Endodermal cell (in vitro differentiated cells): ENCODE data around the gene DDX31. TPM values are rescaled to one million over a fixed set of nuclear protein-coding genes. Genes with fewer than 3 reads are reported as not detected.
A peak's percentile ranks its signal among the peaks of the same experiment; 100 is the strongest.

Experiments used
- DNase-seq: peaks from one replicate; pipeline ENCODE4 v3.0.0-alpha.2; 2017
- H3K27ac ChIP-seq: 2 replicates; pipeline ENCODE4 v1.5.1; 2013; ENCODE audit warnings: mild to moderate bottlenecking, low read depth, low read length, moderate library complexity
- H3K27me3 ChIP-seq: 2 replicates; pipeline ENCODE4 v1.6.1; 2013; ENCODE audit warnings: mild to moderate bottlenecking, low read length, moderate library complexity; ENCODE audit not compliant: insufficient read depth, control insufficient read depth, poor library complexity, severe bottlenecking
- H3K36me3 ChIP-seq: 2 replicates; pipeline ENCODE4 v1.7.0; 2013; ENCODE audit warnings: mild to moderate bottlenecking, low read length, moderate library complexity; ENCODE audit not compliant: control insufficient read depth, insufficient read depth
- H3K4me1 ChIP-seq: one replicate; pipeline ENCODE4 v1.7.0; 2013; ENCODE audit warnings: low read length; ENCODE audit not compliant: control insufficient read depth, insufficient read depth
- H3K4me3 ChIP-seq: 2 replicates; pipeline ENCODE4 v1.5.1; 2013; ENCODE audit warnings: mild to moderate bottlenecking, low read length, moderate library complexity
- H3K9ac ChIP-seq: 2 replicates; pipeline ENCODE4 v1.6.1; 2013; ENCODE audit warnings: mild to moderate bottlenecking, low read length, moderate library complexity; ENCODE audit not compliant: poor library complexity, severe bottlenecking; ENCODE audit errors: extremely low read depth
- H3K9me3 ChIP-seq: 2 replicates; pipeline ENCODE4 v1.6.1; 2013; ENCODE audit warnings: mild to moderate bottlenecking, low read length, moderate library complexity; ENCODE audit not compliant: control insufficient read depth
- H3K27ac Mint-ChIP-seq: 2 replicates; pipeline ENCODE4 v1.8.0; 2020; ENCODE audit warnings: mixed read lengths
- H3K27me3 Mint-ChIP-seq: 2 replicates; pipeline ENCODE4 v1.8.0; 2021; ENCODE audit warnings: mild to moderate bottlenecking, mixed read lengths; ENCODE audit not compliant: insufficient read depth
- H3K36me3 Mint-ChIP-seq: 2 replicates; pipeline ENCODE4 v1.8.0; 2020; ENCODE audit warnings: low read depth, mixed read lengths
- H3K4me1 Mint-ChIP-seq: 2 replicates; pipeline ENCODE4 v1.8.0; 2020; ENCODE audit warnings: mixed read lengths
- H3K4me3 Mint-ChIP-seq: 2 replicates; pipeline ENCODE4 v1.8.0; 2020; ENCODE audit warnings: mild to moderate bottlenecking, moderate library complexity, mixed read lengths
- H3K9me3 Mint-ChIP-seq: 2 replicates; pipeline ENCODE4 v1.8.0; 2020; ENCODE audit warnings: mild to moderate bottlenecking, mixed read lengths
- WGBS, 2 experiments: methylation state at CpG; one replicate each; pipeline versions ENCODE4 v1.1.5 to v1.1.7; 2013; ENCODE audit warnings: missing lambda C conversion rate in 2 of 2, mixed read lengths in 1 of 2; ENCODE audit not compliant: insufficient coverage in 1 of 2, insufficient read length in 1 of 2; 5-methylcytosine and 5-hydroxymethylcytosine counted together
- total RNA-seq, 2 donors: library from RNA; stranded (reverse); fragmentation: NEBNext Ultra II Directional in 1 of 2; extraction: Animal tissue kit (Norgen Biotek cat#: 25700) in 1 of 2; gene quantifications; 2 replicates in 1 of 2; 3 replicates in 1 of 2; pipeline ENCODE4 v1.2.1, GENCODE V29; 2021
- TF ChIP-seq, protein P1 (sequence below): fragments of 200-600 bp; sonication (generic); conservative IDR thresholded peaks from 2 replicates; pipeline ENCODE4 v1.5.0; 2021; ENCODE audit warnings: antibody characterized with exemption, mild to moderate bottlenecking

The DDX31 gene
- total RNA-seq, 2 donors from 2014 or later, result 29.1 to 30.5 TPM

DNA sequence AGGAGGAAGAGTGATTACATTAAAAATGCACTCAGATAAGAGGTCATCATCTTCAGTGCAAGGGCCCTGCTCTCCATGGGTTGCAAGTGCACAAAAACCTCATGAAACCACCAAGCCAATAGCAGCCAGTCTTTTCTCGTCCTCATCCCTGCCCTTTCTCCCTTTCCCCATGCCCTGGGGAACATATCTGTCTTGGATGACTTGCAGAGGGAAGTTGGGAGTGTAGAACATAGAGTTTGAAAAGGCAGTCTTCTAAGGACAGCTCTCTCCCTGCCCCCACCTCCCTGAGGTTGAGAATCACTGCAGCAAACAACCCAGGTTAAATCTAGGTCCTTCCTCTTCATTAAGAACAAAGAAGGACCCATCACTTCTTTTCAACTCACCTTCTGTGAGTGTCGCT is 22.0 kb downstream of the DDX31 start:
- 92 to 100% methylated on average over 1 to 2 of the region's 2 CpGs for WGBS, 2 experiments
- Mint-ChIP-seq H3K27me3 (no peaks in the 10 kb centered on the region), H3K27ac (no peak overlapping the region), H3K4me3 (no peak overlapping the region), H3K36me3 (peaks cover 76% of the 10 kb centered on the region), H3K4me1 (peaks cover 12% of the 10 kb centered on the region), H3K9me3 (no peaks in the 10 kb centered on the region)
- Histone ChIP-seq H3K4me3 (no peak overlapping the region), H3K4me1 (peaks cover 13% of the 10 kb centered on the region), H3K9ac (no peak overlapping the region), H3K27ac (no peak overlapping the region), H3K36me3 (peaks cover 99% of the 10 kb centered on the region), H3K9me3 (no peaks in the 10 kb centered on the region), H3K27me3 (no peaks in the 10 kb centered on the region)
- no peak for DNase-seq
- TF ChIP-seq, protein P1, sequence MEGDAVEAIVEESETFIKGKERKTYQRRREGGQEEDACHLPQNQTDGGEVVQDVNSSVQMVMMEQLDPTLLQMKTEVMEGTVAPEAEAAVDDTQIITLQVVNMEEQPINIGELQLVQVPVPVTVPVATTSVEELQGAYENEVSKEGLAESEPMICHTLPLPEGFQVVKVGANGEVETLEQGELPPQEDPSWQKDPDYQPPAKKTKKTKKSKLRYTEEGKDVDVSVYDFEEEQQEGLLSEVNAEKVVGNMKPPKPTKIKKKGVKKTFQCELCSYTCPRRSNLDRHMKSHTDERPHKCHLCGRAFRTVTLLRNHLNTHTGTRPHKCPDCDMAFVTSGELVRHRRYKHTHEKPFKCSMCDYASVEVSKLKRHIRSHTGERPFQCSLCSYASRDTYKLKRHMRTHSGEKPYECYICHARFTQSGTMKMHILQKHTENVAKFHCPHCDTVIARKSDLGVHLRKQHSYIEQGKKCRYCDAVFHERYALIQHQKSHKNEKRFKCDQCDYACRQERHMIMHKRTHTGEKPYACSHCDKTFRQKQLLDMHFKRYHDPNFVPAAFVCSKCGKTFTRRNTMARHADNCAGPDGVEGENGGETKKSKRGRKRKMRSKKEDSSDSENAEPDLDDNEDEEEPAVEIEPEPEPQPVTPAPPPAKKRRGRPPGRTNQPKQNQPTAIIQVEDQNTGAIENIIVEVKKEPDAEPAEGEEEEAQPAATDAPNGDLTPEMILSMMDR, result no peak

DNA sequence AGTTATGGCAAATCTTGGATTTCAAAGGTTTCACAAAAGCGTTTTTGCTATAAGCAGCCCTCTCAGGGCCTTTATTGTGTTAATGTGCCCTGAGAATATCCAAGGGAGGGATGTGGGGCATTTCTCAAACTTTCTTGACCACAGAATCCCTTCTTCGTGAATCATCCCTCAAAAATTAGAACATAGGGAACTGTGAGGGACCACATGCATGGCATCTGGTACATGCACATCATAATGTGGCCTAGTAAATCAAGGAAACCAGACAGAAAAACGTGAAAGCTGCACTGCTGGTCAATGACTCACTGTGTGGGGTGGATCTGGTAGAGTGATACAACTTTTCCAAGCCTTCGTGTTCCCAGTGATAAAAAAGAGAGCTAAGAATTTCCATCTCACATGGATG is 22.4 kb downstream of the DDX31 start:
- WGBS, 2 experiments, result 79 to 87% methylated on average over 2 to 4 of the region's 4 CpGs
- no peaks in the 10 kb centered on the region for H3K9me3 ChIP-seq
- no peaks in the 10 kb centered on the region for H3K27me3 ChIP-seq
- TF ChIP-seq, protein P1, result no peak
- Mint-ChIP-seq H3K9me3 (no peaks in the 10 kb centered on the region), H3K4me1 (peaks cover 12% of the 10 kb centered on the region), H3K36me3 (peaks cover 75% of the 10 kb centered on the region), H3K27ac (no peak overlapping the region), H3K27me3 (no peaks in the 10 kb centered on the region), H3K4me3 (no peak overlapping the region)
- H3K27ac ChIP-seq, result no peak overlapping the region
- H3K9ac ChIP-seq, result no peak overlapping the region
- DNase-seq, result no peak
- peaks cover 99% of the 10 kb centered on the region for H3K36me3 ChIP-seq
- H3K4me1 ChIP-seq, result peaks cover 13% of the 10 kb centered on the region
- no peak overlapping the region for H3K4me3 ChIP-seq

DNA sequence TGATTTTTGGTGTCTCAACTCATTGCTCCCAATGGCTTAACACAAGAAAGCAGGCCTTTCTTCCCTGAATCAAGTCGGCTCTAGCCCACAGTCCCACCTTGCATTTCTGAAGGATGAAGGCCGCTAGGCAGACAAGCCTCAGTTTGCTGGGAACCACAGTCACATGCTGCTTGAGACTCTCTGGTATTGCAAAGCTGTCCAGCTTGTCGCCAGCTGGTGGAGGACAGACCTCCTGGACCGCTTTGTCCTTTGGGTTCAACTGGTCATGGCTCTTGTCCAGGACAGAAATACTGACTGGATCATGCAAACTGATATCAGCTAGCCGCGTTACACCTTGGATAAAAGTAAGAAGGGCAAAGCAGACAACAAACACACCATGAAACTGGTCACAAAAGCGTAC is 23.1 kb downstream of the DDX31 start:
- Mint-ChIP-seq H3K9me3 (no peaks in the 10 kb centered on the region), H3K27me3 (no peaks in the 10 kb centered on the region), H3K27ac (peak overlapping the region; percentile 23), H3K4me1 (peaks cover 12% of the 10 kb centered on the region), H3K36me3 (peaks cover 77% of the 10 kb centered on the region), H3K4me3 (no peak overlapping the region)
- Histone ChIP-seq H3K27me3 (no peaks in the 10 kb centered on the region), H3K27ac (no peak overlapping the region), H3K4me3 (no peak overlapping the region), H3K4me1 (peaks cover 13% of the 10 kb centered on the region), H3K9me3 (no peaks in the 10 kb centered on the region), H3K36me3 (peaks cover 99% of the 10 kb centered on the region), H3K9ac (no peak overlapping the region)
- DNase-seq, result no peak
- 90 to 96% methylated on average over 2 to 7 of the region's 7 CpGs for WGBS, 2 experiments
- TF ChIP-seq, protein P1, result no peak
